Testis (tissue), 2 donors: ENCODE measurements around the gene PABPC1L2A.
"Not testable (repeated sequence)": the region's sequence is repeated elsewhere in the genome, so short reads cannot be mapped to it uniquely, and the experiment has no call there.

Experiments used
- CTCF ChIP-seq, 3 experiments: fragments of 450-650 bp in 2 of 3; fragments of 200-600 bp in 1 of 3; sonication (generic) in 1 of 3; IDR thresholded peaks; one replicate each; pipeline ENCODE4 v1.5.1; 2016 to 2019; ENCODE audit warnings: antibody characterized with exemption in 3 of 3, mild to moderate bottlenecking in 2 of 3, moderate library complexity in 1 of 3
- POLR2A ChIP-seq: fragments of 450-650 bp; IDR thresholded peaks from one replicate; pipeline ENCODE4 v1.6.1; 2017; ENCODE audit warnings: antibody characterized with exemption, mild to moderate bottlenecking, moderate library complexity

DNA sequence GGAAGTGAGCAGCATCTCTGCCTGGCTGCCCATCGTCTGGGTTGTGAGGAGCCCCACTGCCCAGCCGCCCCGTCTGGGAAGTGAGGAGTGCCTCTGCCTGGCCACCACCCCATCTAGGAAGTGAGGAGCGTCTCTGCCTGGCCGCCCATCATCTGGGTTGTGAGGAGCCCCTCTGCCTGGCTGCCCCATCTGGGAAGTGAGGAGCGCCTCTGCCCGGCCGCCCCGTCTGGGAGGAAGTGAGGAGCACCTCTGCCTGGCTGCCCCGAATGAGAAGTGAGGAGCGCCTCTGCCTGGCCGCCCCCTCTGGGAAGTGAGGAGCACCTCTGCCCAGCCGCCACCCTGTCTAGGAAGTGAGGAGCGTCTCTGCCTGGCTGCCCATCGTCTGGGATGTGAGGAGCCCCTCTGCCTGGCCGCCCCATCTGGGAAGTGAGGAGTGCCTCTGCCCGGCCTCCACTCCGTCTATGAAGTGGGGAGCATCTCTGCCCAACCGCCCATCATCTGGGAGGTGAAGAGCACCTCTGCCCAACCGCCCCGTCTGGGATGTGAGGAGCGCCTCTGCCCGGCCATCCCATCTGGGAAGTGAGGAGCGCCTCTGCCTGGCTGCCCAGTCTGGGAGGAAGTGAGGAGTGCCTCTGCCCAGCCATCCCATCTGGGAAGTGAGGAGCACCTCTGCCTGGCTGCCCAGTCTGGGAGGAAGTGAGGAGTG, 11.4 kb downstream of the PABPC1L2A start:
- not testable (repeated sequence) for TF ChIP-seq CTCF (IDR thresholded peaks at IDR 0.05); POLR2A
